Measurements from ENCODE around the gene GIMAP4. TPM values are rescaled to one million over a fixed set of nuclear protein-coding genes. Genes with fewer than 3 reads are reported as not detected.
"Not testable (repeated sequence)": the region's sequence is repeated elsewhere in the genome, so short reads cannot be mapped to it uniquely, and the experiment has no call there.

Gene GIMAP4
- 61.1 and 62.7 TPM in 2 replicates for total RNA-seq

- no peaks in the 10 kb centered on the region for H3K27me3 Mint-ChIP-seq
- peak within 1 kb of the TSS; percentile 95 for H3K27ac Mint-ChIP-seq
- DNase-seq: peak; percentile 77
- H3K36me3 Mint-ChIP-seq (ENCODE audit: low read depth): peaks cover 37% of the 10 kb centered on the region
- intact Hi-C loops (cut with micrococcal nuclease): loop anchor here (2.0 to 5.0 kb wide), 2 partner anchors 50 to 120 kb away; partner anchors contain the start of gene GIMAP2
- peak within 1 kb of the TSS; percentile 86 for H3K4me3 Mint-ChIP-seq
- peaks cover 59% of the 10 kb centered on the region for H3K4me1 Mint-ChIP-seq
- H3K9me3 Mint-ChIP-seq: peaks cover 1% of the 10 kb centered on the region
Measured at GRCh38 chr7:150567169-150567568, at the start of gene GIMAP4. Gene GIMAP4, plus strand, starts transcription at chr7:150567390. Its CDS starts 2,512 bp downstream, at chr7:150569902.

GRCh38 chr7:150519310-150519709 is 47.9 kb upstream of the GIMAP4 start:
- H3K27me3 Mint-ChIP-seq: no peaks in the 10 kb centered on the region
- H3K27ac Mint-ChIP-seq: peak overlapping the region; percentile 97
- H3K36me3 Mint-ChIP-seq (ENCODE audit: low read depth): peaks cover 52% of the 10 kb centered on the region
- intact Hi-C loops (cut with micrococcal nuclease): loop anchor here (5.0 kb wide), 1 partner anchor 113 kb away; the partner anchor contains the start of gene GIMAP6
- DNase-seq: no peak
- peaks cover 38% of the 10 kb centered on the region for H3K4me1 Mint-ChIP-seq
- no peaks in the 10 kb centered on the region for H3K9me3 Mint-ChIP-seq
- H3K4me3 Mint-ChIP-seq: peak overlapping the region; percentile 99

GRCh38 chr7:150520145-150520544 is 47.0 kb upstream of the GIMAP4 start:
- Mint-ChIP-seq H3K36me3 (ENCODE audit: low read depth) (peaks cover 51% of the 10 kb centered on the region), H3K9me3 (no peaks in the 10 kb centered on the region), H3K4me3 (peak overlapping the region; percentile 99), H3K4me1 (peaks cover 37% of the 10 kb centered on the region), H3K27ac (peak overlapping the region; percentile 97), H3K27me3 (no peaks in the 10 kb centered on the region)
- intact Hi-C loops (cut with micrococcal nuclease): loop anchor here (2.0 kb wide), 1 partner anchor 165 kb away; the partner anchor contains the start of gene GIMAP2
- peak; percentile 87 for DNase-seq

GRCh38 chr7:150522931-150523330 is 44.3 kb upstream of the GIMAP4 start:
- Mint-ChIP-seq H3K4me3 (peak overlapping the region; percentile 85), H3K4me1 (peaks cover 34% of the 10 kb centered on the region), H3K9me3 (peaks cover 14% of the 10 kb centered on the region), H3K36me3 (ENCODE audit: low read depth) (peaks cover 53% of the 10 kb centered on the region), H3K27ac (peak overlapping the region; percentile 72)
- intact Hi-C loops (cut with micrococcal nuclease); H3K27me3 Mint-ChIP-seq; DNase-seq: not testable (repeated sequence)

- peaks cover 32% of the 10 kb centered on the region for H3K4me1 Mint-ChIP-seq
- H3K4me3 Mint-ChIP-seq: peak overlapping the region; percentile 14
- H3K27ac Mint-ChIP-seq: no peak overlapping the region
- peak; percentile 68 for DNase-seq
- intact Hi-C loops (cut with micrococcal nuclease): no loop called here
- H3K36me3 Mint-ChIP-seq (ENCODE audit: low read depth): peaks cover 54% of the 10 kb centered on the region
- H3K27me3 Mint-ChIP-seq: no peaks in the 10 kb centered on the region
- H3K9me3 Mint-ChIP-seq: peaks cover 22% of the 10 kb centered on the region
Measured at GRCh38 chr7:150524018-150524417, 43.2 kb upstream of the GIMAP4 start.

- Mint-ChIP-seq H3K4me3 (no peak overlapping the region), H3K9me3 (peaks cover 57% of the 10 kb centered on the region)
Measured at GRCh38 chr7:150531704-150532103, 35.5 kb upstream of the GIMAP4 start.

GRCh38 chr7:150538259-150538658 is 28.9 kb upstream of the GIMAP4 start:
- Mint-ChIP-seq H3K36me3 (ENCODE audit: low read depth) (peaks cover 52% of the 10 kb centered on the region), H3K27me3 (no peaks in the 10 kb centered on the region), H3K27ac (no peak overlapping the region), H3K4me1 (peaks cover 1% of the 10 kb centered on the region), H3K4me3 (no peak overlapping the region), H3K9me3 (peaks cover 50% of the 10 kb centered on the region)
- intact Hi-C loops (cut with micrococcal nuclease): no loop called here
- no peak for DNase-seq

More at GRCh38 chr7:150531704-150532103, 35.5 kb upstream of the GIMAP4 start:
- H3K27ac Mint-ChIP-seq: no peak overlapping the region
- intact Hi-C loops (cut with micrococcal nuclease): no loop called here
- peaks cover 4% of the 10 kb centered on the region for H3K4me1 Mint-ChIP-seq
- H3K36me3 Mint-ChIP-seq (ENCODE audit: low read depth): peaks cover 51% of the 10 kb centered on the region
- no peaks in the 10 kb centered on the region for H3K27me3 Mint-ChIP-seq
- DNase-seq: no peak

GRCh38 chr7:150553163-150553562 is 14.0 kb upstream of the GIMAP4 start:
- Mint-ChIP-seq H3K36me3 (ENCODE audit: low read depth) (peaks cover 67% of the 10 kb centered on the region), H3K27me3 (no peaks in the 10 kb centered on the region), H3K27ac (peak overlapping the region; percentile 21), H3K4me3 (no peak overlapping the region), H3K9me3 (peaks cover 44% of the 10 kb centered on the region), H3K4me1 (peaks cover 49% of the 10 kb centered on the region)
- DNase-seq: no peak
- intact Hi-C loops (cut with micrococcal nuclease): no loop called here

- Mint-ChIP-seq H3K4me1 (peaks cover 45% of the 10 kb centered on the region), H3K36me3 (ENCODE audit: low read depth) (peaks cover 60% of the 10 kb centered on the region), H3K27ac (peak overlapping the region; percentile 85), H3K27me3 (no peaks in the 10 kb centered on the region), H3K9me3 (peaks cover 37% of the 10 kb centered on the region), H3K4me3 (peak overlapping the region; percentile 81)
- peak; percentile 85 for DNase-seq
- intact Hi-C loops (cut with micrococcal nuclease): no loop called here
Measured at GRCh38 chr7:150556521-150557138, 10.6 kb upstream of the GIMAP4 start.

- H3K27me3 Mint-ChIP-seq: no peaks in the 10 kb centered on the region
- H3K4me3 Mint-ChIP-seq: no peak overlapping the region
- H3K27ac Mint-ChIP-seq: no peak overlapping the region
- H3K9me3 Mint-ChIP-seq: peaks cover 10% of the 10 kb centered on the region
- H3K36me3 Mint-ChIP-seq (ENCODE audit: low read depth): peaks cover 29% of the 10 kb centered on the region
- DNase-seq: no peak
- intact Hi-C loops (cut with micrococcal nuclease): no loop called here
- H3K4me1 Mint-ChIP-seq: peaks cover 41% of the 10 kb centered on the region
Measured at GRCh38 chr7:150560486-150560885, 6.7 kb upstream of the GIMAP4 start.

- Mint-ChIP-seq H3K9me3 (peaks cover 7% of the 10 kb centered on the region), H3K4me3 (peak overlapping the region; percentile 71), H3K27me3 (no peaks in the 10 kb centered on the region), H3K4me1 (peaks cover 41% of the 10 kb centered on the region), H3K36me3 (ENCODE audit: low read depth) (peaks cover 24% of the 10 kb centered on the region), H3K27ac (peak overlapping the region; percentile 77)
- intact Hi-C loops (cut with micrococcal nuclease): no loop called here
- no peak for DNase-seq
Measured at GRCh38 chr7:150562919-150563318, 4.3 kb upstream of the GIMAP4 start.

- peak overlapping the region; percentile 71 for H3K4me3 Mint-ChIP-seq
- intact Hi-C loops (cut with micrococcal nuclease): loop anchor here (1.0 kb wide), 1 partner anchor 104 kb away; no protein-coding TSS in a partner anchor
- H3K4me1 Mint-ChIP-seq: peaks cover 45% of the 10 kb centered on the region
- no peaks in the 10 kb centered on the region for H3K27me3 Mint-ChIP-seq
- peaks cover 27% of the 10 kb centered on the region for H3K36me3 Mint-ChIP-seq (ENCODE audit: low read depth)
- peaks cover 7% of the 10 kb centered on the region for H3K9me3 Mint-ChIP-seq
- DNase-seq: no peak
- peak overlapping the region; percentile 77 for H3K27ac Mint-ChIP-seq
Measured at GRCh38 chr7:150564006-150564405, 3.2 kb upstream of the GIMAP4 start.

- intact Hi-C loops (cut with micrococcal nuclease): loop anchor here (1.0 kb wide), 1 partner anchor 104 kb away; no protein-coding TSS in a partner anchor
- peaks cover 30% of the 10 kb centered on the region for H3K36me3 Mint-ChIP-seq (ENCODE audit: low read depth)
- peaks cover 51% of the 10 kb centered on the region for H3K4me1 Mint-ChIP-seq
- H3K4me3 Mint-ChIP-seq: peak overlapping the region; percentile 71
- no peak for DNase-seq
- no peaks in the 10 kb centered on the region for H3K27me3 Mint-ChIP-seq
- H3K9me3 Mint-ChIP-seq: peaks cover 7% of the 10 kb centered on the region
- peak overlapping the region; percentile 77 for H3K27ac Mint-ChIP-seq
Measured at GRCh38 chr7:150564566-150564965, 2.6 kb upstream of the GIMAP4 start.

GRCh38 chr7:150565239-150565638 is 2.0 kb upstream of the GIMAP4 start:
- intact Hi-C loops (cut with micrococcal nuclease): loop anchor here (5.0 kb wide), 1 partner anchor 122 kb away; the partner anchor contains the start of gene GIMAP2
- no peaks in the 10 kb centered on the region for H3K27me3 Mint-ChIP-seq
- peak overlapping the region; percentile 77 for H3K27ac Mint-ChIP-seq
- peaks cover 7% of the 10 kb centered on the region for H3K9me3 Mint-ChIP-seq
- H3K36me3 Mint-ChIP-seq (ENCODE audit: low read depth): peaks cover 32% of the 10 kb centered on the region
- peak overlapping the region; percentile 52 for H3K4me3 Mint-ChIP-seq
- H3K4me1 Mint-ChIP-seq: peaks cover 54% of the 10 kb centered on the region
- DNase-seq: peak; percentile 58

Measured in activated CD4-positive, alpha-beta T cell treated with anti-CD3 and anti-CD28 coated beads, Interleukin-2, amount 10 ng/mL, durations not matched to agents 24 days and 14 days (primary cell).